Endodermal cell (in vitro differentiated cells): ENCODE results near the gene TMTC2. TPM values are rescaled to one million over a fixed set of nuclear protein-coding genes. Genes with fewer than 3 reads are reported as not detected.
"Not testable (repeated sequence)": the region's sequence is repeated elsewhere in the genome, so short reads cannot be mapped to it uniquely, and the experiment has no call there.

ENCODE experiments used
- DNase-seq: peaks from one replicate; pipeline ENCODE4 v3.0.0-alpha.2; 2017
- H3K27ac ChIP-seq: 2 replicates; pipeline ENCODE4 v1.5.1; 2013; ENCODE audit warnings: mild to moderate bottlenecking, low read depth, low read length, moderate library complexity
- H3K27me3 ChIP-seq: 2 replicates; pipeline ENCODE4 v1.6.1; 2013; ENCODE audit warnings: mild to moderate bottlenecking, low read length, moderate library complexity; ENCODE audit not compliant: insufficient read depth, control insufficient read depth, poor library complexity, severe bottlenecking
- H3K36me3 ChIP-seq: 2 replicates; pipeline ENCODE4 v1.7.0; 2013; ENCODE audit warnings: mild to moderate bottlenecking, low read length, moderate library complexity; ENCODE audit not compliant: control insufficient read depth, insufficient read depth
- H3K4me1 ChIP-seq: one replicate; pipeline ENCODE4 v1.7.0; 2013; ENCODE audit warnings: low read length; ENCODE audit not compliant: control insufficient read depth, insufficient read depth
- H3K4me3 ChIP-seq: 2 replicates; pipeline ENCODE4 v1.5.1; 2013; ENCODE audit warnings: mild to moderate bottlenecking, low read length, moderate library complexity
- H3K9ac ChIP-seq: 2 replicates; pipeline ENCODE4 v1.6.1; 2013; ENCODE audit warnings: mild to moderate bottlenecking, low read length, moderate library complexity; ENCODE audit not compliant: poor library complexity, severe bottlenecking; ENCODE audit errors: extremely low read depth
- H3K9me3 ChIP-seq: 2 replicates; pipeline ENCODE4 v1.6.1; 2013; ENCODE audit warnings: mild to moderate bottlenecking, low read length, moderate library complexity; ENCODE audit not compliant: control insufficient read depth
- H3K27ac Mint-ChIP-seq: 2 replicates; pipeline ENCODE4 v1.8.0; 2020; ENCODE audit warnings: mixed read lengths
- H3K27me3 Mint-ChIP-seq: 2 replicates; pipeline ENCODE4 v1.8.0; 2021; ENCODE audit warnings: mild to moderate bottlenecking, mixed read lengths; ENCODE audit not compliant: insufficient read depth
- H3K36me3 Mint-ChIP-seq: 2 replicates; pipeline ENCODE4 v1.8.0; 2020; ENCODE audit warnings: low read depth, mixed read lengths
- H3K4me1 Mint-ChIP-seq: 2 replicates; pipeline ENCODE4 v1.8.0; 2020; ENCODE audit warnings: mixed read lengths
- H3K4me3 Mint-ChIP-seq: 2 replicates; pipeline ENCODE4 v1.8.0; 2020; ENCODE audit warnings: mild to moderate bottlenecking, moderate library complexity, mixed read lengths
- H3K9me3 Mint-ChIP-seq: 2 replicates; pipeline ENCODE4 v1.8.0; 2020; ENCODE audit warnings: mild to moderate bottlenecking, mixed read lengths
- CTCF ChIP-seq: fragments of 200-600 bp; sonication (generic); conservative IDR thresholded peaks from 2 replicates; pipeline ENCODE4 v1.5.0; 2021; ENCODE audit warnings: antibody characterized with exemption, mild to moderate bottlenecking
- WGBS, 2 experiments: methylation state at CpG; one replicate each; pipeline versions ENCODE4 v1.1.5 to v1.1.7; 2013; ENCODE audit warnings: missing lambda C conversion rate in 2 of 2, mixed read lengths in 1 of 2; ENCODE audit not compliant: insufficient coverage in 1 of 2, insufficient read length in 1 of 2; 5-methylcytosine and 5-hydroxymethylcytosine counted together
- total RNA-seq, 2 donors: library from RNA; stranded (reverse); fragmentation: NEBNext Ultra II Directional in 1 of 2; extraction: Animal tissue kit (Norgen Biotek cat#: 25700) in 1 of 2; gene quantifications; 2 replicates in 1 of 2; 3 replicates in 1 of 2; pipeline ENCODE4 v1.2.1, GENCODE V29; 2021

TMTC2 gene
- total RNA-seq, 2 donors from 2014 or later, result 7.2 to 10.8 TPM

GRCh38 chr12:82839796-82840195, 153.1 kb downstream of the TMTC2 start:
- no peak overlapping the region for H3K4me3 Mint-ChIP-seq
- H3K27ac ChIP-seq, result no peak overlapping the region
- H3K36me3 Mint-ChIP-seq, result peaks cover 8% of the 10 kb centered on the region
- DNase-seq, result no peak
- no peak overlapping the region for H3K4me3 ChIP-seq
- H3K9me3 Mint-ChIP-seq, result no peaks in the 10 kb centered on the region
- WGBS, 2 experiments, result 91 to 95% methylated on average over 4 of the region's 4 CpGs
- no peaks in the 10 kb centered on the region for H3K36me3 ChIP-seq
- H3K4me1 Mint-ChIP-seq, result peaks cover 10% of the 10 kb centered on the region
- H3K27me3 ChIP-seq, result no peaks in the 10 kb centered on the region
- no peak for TF ChIP-seq CTCF
- no peaks in the 10 kb centered on the region for H3K4me1 ChIP-seq
- no peak overlapping the region for H3K27ac Mint-ChIP-seq
- no peak overlapping the region for H3K9ac ChIP-seq
- no peaks in the 10 kb centered on the region for H3K9me3 ChIP-seq
- H3K27me3 Mint-ChIP-seq, result peaks cover 19% of the 10 kb centered on the region

- Mint-ChIP-seq H3K4me1 (peaks cover 10% of the 10 kb centered on the region), H3K4me3 (no peak overlapping the region), H3K9me3 (no peaks in the 10 kb centered on the region), H3K27ac (no peak overlapping the region), H3K36me3 (peaks cover 8% of the 10 kb centered on the region), H3K27me3 (peaks cover 29% of the 10 kb centered on the region)
- H3K9me3 ChIP-seq, result no peaks in the 10 kb centered on the region
- no peak for DNase-seq
- no peak overlapping the region for H3K9ac ChIP-seq
- H3K4me3 ChIP-seq, result no peak overlapping the region
- TF ChIP-seq CTCF, result no peak
- H3K4me1 ChIP-seq, result no peaks in the 10 kb centered on the region
- no peak overlapping the region for H3K27ac ChIP-seq
- H3K27me3 ChIP-seq, result no peaks in the 10 kb centered on the region
- WGBS, 2 experiments, result 88 to 91% methylated on average over 5 to 7 of the region's 7 CpGs
- H3K36me3 ChIP-seq, result no peaks in the 10 kb centered on the region
Measured at GRCh38 chr12:82841487-82841904, 154.8 kb downstream of the TMTC2 start.

GRCh38 chr12:82842480-82842879, 155.8 kb downstream of the TMTC2 start:
- no peak overlapping the region for H3K27ac ChIP-seq
- H3K27me3 Mint-ChIP-seq, result peaks cover 38% of the 10 kb centered on the region

GRCh38 chr12:82845076-82845475, 158.4 kb downstream of the TMTC2 start:
- H3K4me1 ChIP-seq, H3K27ac ChIP-seq: not testable (repeated sequence)

More at GRCh38 chr12:82842480-82842879, 155.8 kb downstream of the TMTC2 start:
- no peak for TF ChIP-seq CTCF
- Mint-ChIP-seq H3K9me3 (no peaks in the 10 kb centered on the region), H3K4me1 (peaks cover 10% of the 10 kb centered on the region), H3K4me3 (no peak overlapping the region), H3K36me3 (peaks cover 8% of the 10 kb centered on the region), H3K27ac (no peak overlapping the region)
- WGBS, 2 experiments, result 98% methylated on average over 3 of the region's 3 CpGs; no CpG with 5 or more reads in 1 of the 2 experiments
- DNase-seq, result no peak
- Histone ChIP-seq H3K27me3 (no peaks in the 10 kb centered on the region), H3K4me3 (no peak overlapping the region), H3K9ac (no peak overlapping the region), H3K4me1 (no peaks in the 10 kb centered on the region), H3K36me3 (no peaks in the 10 kb centered on the region), H3K9me3 (no peaks in the 10 kb centered on the region)

More at GRCh38 chr12:82845076-82845475, 158.4 kb downstream of the TMTC2 start:
- not testable (repeated sequence) for H3K4me1 Mint-ChIP-seq, H3K36me3 Mint-ChIP-seq, H3K4me3 ChIP-seq, H3K27ac Mint-ChIP-seq, H3K9me3 Mint-ChIP-seq, H3K9ac ChIP-seq, H3K4me3 Mint-ChIP-seq, H3K36me3 ChIP-seq, DNase-seq, H3K9me3 ChIP-seq
- peaks cover 60% of the 10 kb centered on the region for H3K27me3 Mint-ChIP-seq
- 93% methylated on average over 4 of the region's 7 CpGs; no CpG with 5 or more reads in 1 of the 2 experiments for WGBS, 2 experiments
- H3K27me3 ChIP-seq, result peaks cover 11% of the 10 kb centered on the region
